Eye (tissue), 1 donor: ENCODE results near the gene LRRC32.
"Not testable (repeated sequence)": the region's sequence is repeated elsewhere in the genome, so short reads cannot be mapped to it uniquely, and the experiment has no call there.

ENCODE experiments used
- DNase-seq: peaks from one replicate; pipeline ENCODE4 v3.0.0-alpha.2; 2015

Gene LRRC32

DNA sequence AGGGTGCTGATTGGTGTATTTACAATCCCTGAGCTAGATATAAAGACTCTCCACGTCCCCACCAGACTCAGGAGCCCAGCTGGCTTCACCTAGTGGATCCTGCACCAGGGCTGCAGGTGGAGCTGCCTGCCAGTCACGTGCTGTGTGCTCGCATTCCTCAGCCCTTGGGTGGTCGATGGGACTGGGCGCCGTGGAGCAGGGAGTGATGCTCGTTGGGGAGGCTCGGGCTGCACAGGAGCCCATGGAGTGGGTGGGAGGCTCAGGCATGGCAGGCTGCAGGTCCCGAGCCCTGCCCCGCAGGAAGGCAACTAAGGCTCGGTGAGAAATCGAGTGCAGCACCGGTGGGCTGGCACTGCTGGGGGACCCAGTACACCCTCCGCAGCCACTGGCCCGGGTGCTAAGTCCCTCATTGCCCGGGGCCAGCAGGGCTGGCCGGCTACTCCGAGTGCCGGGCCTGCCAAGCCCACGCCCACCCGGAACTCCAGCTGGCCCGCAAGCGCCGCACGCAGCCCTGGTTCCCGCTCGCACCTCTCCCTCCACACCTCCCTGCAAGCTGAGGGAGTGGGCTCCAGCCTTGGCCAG lies 61.6 kb downstream of the LRRC32 start:
- DNase-seq: not testable (repeated sequence)

DNA sequence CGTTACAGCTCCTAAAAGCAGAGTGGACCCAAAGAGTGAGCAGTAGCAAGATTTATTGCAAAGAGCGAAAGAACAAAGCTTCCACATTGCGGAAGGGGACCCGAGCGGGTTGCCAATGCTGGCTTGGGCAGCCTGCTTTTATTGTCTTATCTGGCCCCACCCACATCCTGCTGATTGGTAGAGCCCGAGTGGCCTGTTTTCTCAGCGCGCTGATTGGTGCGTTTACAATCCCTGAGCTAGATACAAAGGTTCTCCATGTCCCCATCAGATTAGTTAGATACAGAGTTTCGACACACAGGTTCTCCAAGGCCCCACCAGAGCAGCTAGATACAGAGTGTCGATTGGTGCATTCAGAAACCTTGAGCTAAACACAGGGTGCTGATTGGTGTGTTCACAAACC lies 62.3 kb downstream of the LRRC32 start:
- DNase-seq: not testable (repeated sequence)
